Subcutaneous abdominal adipose tissue (tissue), 5 donors: ENCODE measurements around the gene LRRC15.

ENCODE experiments used
- H3K27ac ChIP-seq: one replicate; pipeline ENCODE4 v1.7.0; 2013; ENCODE audit warnings: low read depth, mild to moderate bottlenecking, inconsistent platforms, low read length, moderate library complexity
- H3K27me3 ChIP-seq, 5 donors: one replicate each; pipeline ENCODE4 v1.7.0; 2013; ENCODE audit warnings: low read length in 5 of 5, inconsistent platforms in 1 of 5; ENCODE audit not compliant: control insufficient read depth in 5 of 5, insufficient read depth in 4 of 5
- H3K36me3 ChIP-seq, 5 donors: one replicate each; pipeline ENCODE4 v1.7.0; 2013; ENCODE audit warnings: low read length in 5 of 5; ENCODE audit not compliant: control insufficient read depth in 5 of 5, insufficient read depth in 5 of 5
- H3K4me1 ChIP-seq, 5 donors: one replicate each; pipeline ENCODE4 v1.7.0; 2013; ENCODE audit warnings: low read length in 5 of 5, mild to moderate bottlenecking in 3 of 5, moderate library complexity in 1 of 5; ENCODE audit not compliant: control insufficient read depth in 5 of 5, insufficient read depth in 5 of 5
- H3K4me3 ChIP-seq, 5 donors: one replicate each; pipeline ENCODE4 v1.7.0; 2013; ENCODE audit warnings: low read length in 5 of 5, low read depth in 1 of 5
- H3K9ac ChIP-seq, 5 donors: one replicate each; pipeline ENCODE4 v1.7.0; 2013; ENCODE audit warnings: low read length in 5 of 5, mild to moderate bottlenecking in 4 of 5, moderate library complexity in 3 of 5
- H3K9me3 ChIP-seq, 5 donors: one replicate each; pipeline ENCODE4 v1.7.0; 2013; ENCODE audit warnings: low read length in 5 of 5; ENCODE audit not compliant: control insufficient read depth in 5 of 5
- donor health status: healthy.
- donor health status: healthy.
- donor health status: healthy.
- donor health status: healthy.
- donor health status: healthy.

LRRC15 gene

GRCh38 chr3:194330160-194330559 lies 39.4 kb downstream of the LRRC15 start:
- peaks cover 0 to 37% (median 16%) of the 10 kb centered on the region in 5 donors for H3K27me3 ChIP-seq
- H3K9ac ChIP-seq = no peak overlapping the region
- H3K27ac ChIP-seq = no peak overlapping the region
- H3K9me3 ChIP-seq = no peaks in the 10 kb centered on the region
- H3K36me3 ChIP-seq = no peaks in the 10 kb centered on the region
- peaks cover 0 to 24% (median 13%) of the 10 kb centered on the region in 5 donors for H3K4me1 ChIP-seq
- H3K4me3 ChIP-seq = no peak overlapping the region

DNA sequence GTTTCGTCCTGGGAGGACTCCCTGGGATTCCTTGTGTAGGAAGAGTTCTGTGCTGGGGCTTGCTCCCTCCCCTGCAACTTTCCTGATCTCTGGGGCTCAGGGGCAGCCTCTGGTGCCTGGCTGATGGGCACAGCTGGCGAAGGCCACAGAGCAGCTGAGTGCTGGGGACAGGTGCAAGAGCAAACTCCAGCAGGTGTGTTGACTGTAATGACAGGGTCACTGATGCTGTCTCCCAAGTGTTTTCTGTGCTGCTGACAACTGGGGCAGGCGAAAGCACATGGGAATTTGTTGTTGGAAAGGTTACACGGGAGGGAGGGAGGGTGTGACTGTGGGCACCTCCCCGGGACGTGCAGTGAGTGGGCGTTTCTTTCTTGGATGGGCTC lies 40.0 kb downstream of the LRRC15 start:
- H3K9me3 ChIP-seq = no peaks in the 10 kb centered on the region
- H3K4me3 ChIP-seq = no peak overlapping the region
- H3K9ac ChIP-seq = no peak overlapping the region
- H3K36me3 ChIP-seq = no peaks in the 10 kb centered on the region
- peaks cover 0 to 24% (median 13%) of the 10 kb centered on the region in 5 donors for H3K4me1 ChIP-seq
- H3K27ac ChIP-seq = no peak overlapping the region
- peaks cover 0 to 42% (median 16%) of the 10 kb centered on the region in 5 donors for H3K27me3 ChIP-seq

DNA sequence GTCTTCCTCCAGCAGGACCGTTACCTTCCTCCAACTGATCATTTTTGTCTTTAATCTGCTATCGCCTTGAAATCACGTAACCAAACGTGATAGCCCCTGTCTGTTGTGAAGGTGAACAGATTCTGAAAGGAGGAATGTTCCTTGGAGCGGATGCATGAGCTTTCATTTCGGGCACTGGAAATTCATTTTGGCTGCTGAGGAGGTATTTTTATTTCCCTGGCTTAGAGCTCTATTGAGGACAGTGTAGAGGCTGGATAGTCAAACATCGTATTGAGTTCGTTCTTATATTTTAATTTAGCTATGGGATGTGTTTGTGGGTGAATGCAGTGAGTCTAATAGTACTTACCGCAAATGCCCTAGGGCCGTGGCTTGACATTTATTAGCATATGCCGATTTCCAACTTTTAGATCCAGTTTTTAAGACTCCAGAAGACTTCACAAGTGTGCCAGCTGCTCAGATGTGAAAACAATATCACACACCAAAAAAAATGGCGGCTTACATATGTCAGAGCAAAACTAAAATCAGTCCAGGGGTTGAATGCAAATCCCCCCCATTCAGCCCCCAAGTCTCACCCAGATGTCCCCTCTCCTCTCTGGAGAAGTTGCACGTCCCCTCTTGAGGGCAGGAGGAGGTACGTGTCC lies 40.5 kb downstream of the LRRC15 start:
- no peaks in the 10 kb centered on the region for H3K9me3 ChIP-seq
- no peaks in the 10 kb centered on the region for H3K36me3 ChIP-seq
- peaks cover 0 to 44% (median 17%) of the 10 kb centered on the region in 5 donors for H3K27me3 ChIP-seq
- H3K27ac ChIP-seq = no peak overlapping the region
- peaks cover 0 to 28% (median 18%) of the 10 kb centered on the region in 5 donors for H3K4me1 ChIP-seq
- H3K9ac ChIP-seq = no peak overlapping the region
- no peak overlapping the region for H3K4me3 ChIP-seq

DNA sequence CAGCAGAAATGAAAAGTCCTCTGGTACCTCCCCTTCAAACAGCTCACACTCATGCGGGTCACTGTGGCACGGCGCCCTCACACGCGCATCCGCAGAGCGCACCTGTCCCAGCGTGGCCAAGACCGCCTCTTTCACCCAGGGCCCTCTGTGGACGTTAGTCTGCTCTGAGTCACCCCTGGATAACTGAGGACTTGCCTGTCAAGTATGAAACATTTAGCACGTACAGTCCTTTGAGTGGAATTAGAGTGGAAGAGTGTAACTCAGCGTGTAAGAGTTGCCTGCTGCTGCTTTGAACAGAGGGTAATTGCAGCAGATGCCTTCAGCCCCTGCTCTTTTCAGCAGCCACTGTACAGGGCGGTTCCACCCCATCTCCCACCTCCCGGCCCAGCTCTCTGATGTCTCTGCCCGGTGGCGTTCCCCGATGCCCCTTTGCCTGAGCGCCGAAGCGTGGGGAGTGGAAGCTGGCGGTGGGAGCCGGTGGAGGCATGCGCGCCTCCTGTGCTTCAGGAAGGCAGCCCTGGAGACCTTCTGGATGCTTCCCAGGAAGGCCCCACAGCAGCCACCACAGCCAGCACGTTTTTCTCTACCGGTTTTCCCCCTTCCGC lies 41.4 kb downstream of the LRRC15 start:
- Histone ChIP-seq H3K9me3 (no peaks in the 10 kb centered on the region), H3K27me3 (peaks cover 0 to 41% (median 14%) of the 10 kb centered on the region in 5 donors), H3K4me3 (no peak overlapping the region), H3K9ac (no peak overlapping the region), H3K36me3 (no peaks in the 10 kb centered on the region), H3K4me1 (peaks cover 0 to 26% (median 17%) of the 10 kb centered on the region in 5 donors), H3K27ac (no peak overlapping the region)

GRCh38 chr3:194327218-194328052 lies 42.1 kb downstream of the LRRC15 start:
- H3K4me1 ChIP-seq = peaks cover 0 to 24% (median 19%) of the 10 kb centered on the region in 5 donors
- no peaks in the 10 kb centered on the region for H3K36me3 ChIP-seq
- H3K9me3 ChIP-seq = no peaks in the 10 kb centered on the region
- no peak overlapping the region for H3K27ac ChIP-seq
- H3K9ac ChIP-seq = no peak overlapping the region
- no peak overlapping the region for H3K4me3 ChIP-seq
- H3K27me3 ChIP-seq = peaks cover 0 to 37% (median 14%) of the 10 kb centered on the region in 5 donors

DNA sequence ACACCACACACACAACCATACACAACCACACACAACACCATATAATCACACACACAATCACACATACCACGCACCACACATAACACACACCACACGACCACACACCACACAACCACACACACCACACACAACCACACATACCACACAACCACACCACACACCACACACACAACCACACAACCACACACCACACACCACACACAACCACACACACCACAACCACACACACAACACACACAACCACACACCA lies 42.6 kb downstream of the LRRC15 start:
- no peak overlapping the region for H3K4me3 ChIP-seq

DNA sequence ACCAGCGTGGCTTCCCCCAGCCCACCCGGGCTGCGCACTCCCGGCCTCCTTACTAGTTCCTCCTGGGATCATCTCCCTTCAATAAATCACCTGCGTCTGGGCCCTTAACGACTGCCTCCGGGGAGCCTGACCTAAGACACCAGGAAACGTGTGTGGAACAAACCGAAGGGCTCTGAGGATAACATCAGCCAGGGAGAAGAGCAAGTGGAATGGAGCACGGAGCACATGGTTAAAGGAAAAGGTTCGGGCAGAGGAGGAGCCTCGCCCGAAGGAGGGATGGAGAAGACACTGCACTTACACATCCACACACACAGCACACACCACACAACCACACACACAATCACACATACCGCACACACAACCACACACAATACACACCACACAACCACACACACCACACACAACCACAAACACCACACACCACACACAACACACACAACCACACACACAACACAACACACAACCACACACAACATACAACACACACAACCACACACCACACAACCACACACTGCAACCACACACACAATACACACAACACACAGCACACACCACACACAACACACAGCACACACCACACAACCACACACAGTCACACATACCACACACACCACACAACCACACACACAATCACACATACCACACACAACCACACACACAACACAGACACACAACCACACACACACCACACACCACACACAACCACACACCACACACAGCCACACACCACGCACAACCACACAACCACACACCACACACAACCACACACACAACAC lies 43.2 kb downstream of the LRRC15 start:
- Histone ChIP-seq H3K4me1 (peaks cover 0 to 23% (median 20%) of the 10 kb centered on the region in 5 donors), H3K9ac (no peak overlapping the region), H3K27ac (no peak overlapping the region), H3K9me3 (no peaks in the 10 kb centered on the region), H3K27me3 (peaks cover 0 to 34% (median 14%) of the 10 kb centered on the region in 5 donors), H3K36me3 (no peaks in the 10 kb centered on the region), H3K4me3 (no peak overlapping the region)

More for the DNA sequence above, 42.6 kb downstream of the LRRC15 start:
- Histone ChIP-seq H3K4me1 (peaks cover 0 to 24% (median 23%) of the 10 kb centered on the region in 5 donors), H3K27ac (no peak overlapping the region), H3K27me3 (peaks cover 0 to 36% (median 18%) of the 10 kb centered on the region in 5 donors), H3K9me3 (no peaks in the 10 kb centered on the region), H3K9ac (no peak overlapping the region), H3K36me3 (no peaks in the 10 kb centered on the region)

GRCh38 chr3:194325424-194326153 lies 44.0 kb downstream of the LRRC15 start:
- H3K27ac ChIP-seq = no peak overlapping the region
- peaks cover 0 to 18% (median 14%) of the 10 kb centered on the region in 5 donors for H3K4me1 ChIP-seq
- no peaks in the 10 kb centered on the region for H3K9me3 ChIP-seq
- H3K36me3 ChIP-seq = no peaks in the 10 kb centered on the region
- no peak overlapping the region for H3K4me3 ChIP-seq
- no peak overlapping the region for H3K9ac ChIP-seq
- peaks cover 0 to 35% (median 14%) of the 10 kb centered on the region in 5 donors for H3K27me3 ChIP-seq

DNA sequence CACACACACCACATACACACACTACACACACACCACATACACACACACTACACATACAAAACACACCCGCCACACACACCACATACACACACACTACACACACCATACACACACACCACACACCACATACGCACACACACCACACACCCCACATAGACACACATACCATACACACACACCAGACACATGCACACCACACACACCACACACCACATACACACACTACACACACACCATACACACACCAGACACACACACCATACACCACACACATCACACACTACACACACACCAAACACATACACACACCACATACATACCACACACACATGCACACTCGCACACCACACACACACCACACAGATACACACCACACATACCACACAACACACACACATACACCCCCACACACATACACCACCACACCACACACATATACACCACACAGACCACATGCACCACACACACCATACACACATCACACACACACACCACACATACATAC lies 44.7 kb downstream of the LRRC15 start:
- no peaks in the 10 kb centered on the region for H3K36me3 ChIP-seq
- H3K4me1 ChIP-seq = peaks cover 0 to 18% (median 9%) of the 10 kb centered on the region in 5 donors
- H3K9ac ChIP-seq = no peak overlapping the region
- no peak overlapping the region for H3K4me3 ChIP-seq
- peaks cover 0 to 35% (median 14%) of the 10 kb centered on the region in 5 donors for H3K27me3 ChIP-seq
- no peaks in the 10 kb centered on the region for H3K9me3 ChIP-seq
- no peak overlapping the region for H3K27ac ChIP-seq
